Measurements from ENCODE around the gene TM4SF4. TPM values are rescaled to one million over a fixed set of nuclear protein-coding genes. Genes with fewer than 3 reads are reported as not detected.

Gene TM4SF4
- total RNA-seq, 1 experiment from 2014 or later, result not detected

GRCh38 chr3:149453140-149453805, 21.2 kb upstream of the TM4SF4 start:
- no peak overlapping the region for H4K91ac ChIP-seq (ENCODE audit: insufficient read length, low read depth, low read length)
- peaks cover 32 to 34% of the 10 kb centered on the region in 2 experiments for H3K9me3 Mint-ChIP-seq
- H3K23me2 ChIP-seq (ENCODE audit: insufficient read length, low read depth, low read length, poor library complexity, severe bottlenecking), result no peaks in the 10 kb centered on the region
- H3K23ac ChIP-seq (ENCODE audit: insufficient read length, low read depth, low read length), result no peak overlapping the region
- H3K4me2 ChIP-seq (ENCODE audit: insufficient read depth, insufficient read length, low read length), result no peak overlapping the region
- no peak overlapping the region for H2BK20ac ChIP-seq (ENCODE audit: low read depth, low read length, poor library complexity, severe bottlenecking)
- H2BK12ac ChIP-seq (ENCODE audit: insufficient read length, low read depth, low read length), result no peak overlapping the region
- H3K36me3 Mint-ChIP-seq (ENCODE audit: insufficient read depth in 1 of 3, low read depth in 3 of 3), result peaks cover 14 to 30% (median 22%) of the 10 kb centered on the region in 3 experiments; a peak in 6 of 7 replicates
- no peak overlapping the region for H3K27ac ChIP-seq (ENCODE audit: insufficient read length, low read depth, low read length)
- no peak overlapping the region for H2BK5ac ChIP-seq (ENCODE audit: insufficient read length, low read length)
- no peaks in the 10 kb centered on the region; the same call in 1 of the 2 replicates for H3K27me3 Mint-ChIP-seq (ENCODE audit: low read depth)
- peaks cover 10% of the 10 kb centered on the region for H3K9me3 ChIP-seq (ENCODE audit: control insufficient read depth, low read depth, low read length)
- no peak overlapping the region for H2AFZ ChIP-seq (ENCODE audit: low read length)
- H3K4me1 ChIP-seq (ENCODE audit: insufficient read depth, low read length), result no peaks in the 10 kb centered on the region
- H4K20me1 ChIP-seq (ENCODE audit: control insufficient read depth, insufficient read depth, insufficient read length), result no peaks in the 10 kb centered on the region
- no peak for DNase-seq
- H3K27ac Mint-ChIP-seq, result no peak overlapping the region
- no peak overlapping the region for H3K4me3 Mint-ChIP-seq
- no peak overlapping the region for H3K56ac ChIP-seq (ENCODE audit: insufficient read length, low read depth, low read length)
- no peak overlapping the region for H4K5ac ChIP-seq (ENCODE audit: insufficient read length, low read depth, low read length)
- H3T11ph ChIP-seq (ENCODE audit: low read length), result no peak overlapping the region
- H3K4ac ChIP-seq (ENCODE audit: low read depth, low read length), result no peak overlapping the region
- no peaks in the 10 kb centered on the region for H3K79me2 ChIP-seq (ENCODE audit: insufficient read depth, low read length)
- no peak overlapping the region for H2AK5ac ChIP-seq (ENCODE audit: insufficient read length, low read length)
- no peaks in the 10 kb centered on the region for H3K79me1 ChIP-seq (ENCODE audit: insufficient read depth, low read depth, low read length, poor library complexity, severe bottlenecking)
- no peak overlapping the region for H4K8ac ChIP-seq (replicated peaks; ENCODE audit: insufficient read length, low read depth, low read length)
- H3K27me3 ChIP-seq (ENCODE audit: insufficient read depth, low read length), result no peaks in the 10 kb centered on the region
- H2BK120ac ChIP-seq (ENCODE audit: low read depth, low read length, poor library complexity, severe bottlenecking), result no peak overlapping the region
- no peak overlapping the region for H3K14ac ChIP-seq (ENCODE audit: insufficient read depth, low read length)
- no peak overlapping the region for H3K9ac ChIP-seq (ENCODE audit: extremely low read depth, insufficient read length, low read length)
- peaks cover 5 to 7% of the 10 kb centered on the region in 2 experiments for H3K4me1 Mint-ChIP-seq
- H2BK15ac ChIP-seq (ENCODE audit: low read depth, low read length), result no peak overlapping the region
- H3K18ac ChIP-seq (ENCODE audit: insufficient read length, low read depth, low read length), result no peak overlapping the region
- WGBS (ENCODE audit: extremely low coverage, insufficient read length, low lambda C conversion rate), result no CpG with 5 or more reads among the region's 1 CpG
- no peak for TF ChIP-seq CTCF (conservative IDR thresholded peaks at IDR 0.05)
